NCI-H1105 (cell line): ENCODE results near the gene ACTR1A.
"Not testable (repeated sequence)": the region's sequence is repeated elsewhere in the genome, so short reads cannot be mapped to it uniquely, and the experiment has no call there.

Experiments
- DNase-seq: peaks from one replicate; lab custom pipeline; 2025; lab: John Stamatoyannopoulos, UW

Gene ACTR1A

GRCh38 chr10:102484021-102484420, 18.5 kb downstream of the ACTR1A start:
- DNase-seq = no peak

GRCh38 chr10:102480396-102480795, 22.1 kb downstream of the ACTR1A start:
- DNase-seq = no peak

GRCh38 chr10:102479651-102480050, 22.9 kb downstream of the ACTR1A start:
- no peak for DNase-seq

- no peak for DNase-seq
These were observed 25.9 kb downstream of the ACTR1A start for GRCh38 chr10:102476466-102477141.

GRCh38 chr10:102475451-102476040, 27.0 kb downstream of the ACTR1A start:
- DNase-seq = no peak

- DNase-seq = no peak
These were observed 28.8 kb downstream of the ACTR1A start for GRCh38 chr10:102473445-102474331.

GRCh38 chr10:102470579-102471546, 31.6 kb downstream of the ACTR1A start:
- no peak for DNase-seq

GRCh38 chr10:102468683-102469082, 33.8 kb downstream of the ACTR1A start:
- no peak for DNase-seq

- DNase-seq = no peak
These were observed 34.5 kb downstream of the ACTR1A start for GRCh38 chr10:102467971-102468438.

- no peak for DNase-seq
These were observed 35.2 kb downstream of the ACTR1A start for GRCh38 chr10:102467318-102467717.

GRCh38 chr10:102465466-102465865, 37.0 kb downstream of the ACTR1A start:
- DNase-seq = no peak

- no peak for DNase-seq
These were observed 38.5 kb downstream of the ACTR1A start for GRCh38 chr10:102463983-102464382.

- no peak for DNase-seq
These were observed 39.9 kb downstream of the ACTR1A start for GRCh38 chr10:102462512-102463054.

- DNase-seq = peak; percentile 78
These were observed 41.1 kb downstream of the ACTR1A start for GRCh38 chr10:102461187-102462054.

GRCh38 chr10:102460836-102461186, 41.7 kb downstream of the ACTR1A start:
- no peak for DNase-seq

- no peak for DNase-seq
These were observed 43.9 kb downstream of the ACTR1A start for GRCh38 chr10:102458656-102459055.

- no peak for DNase-seq
These were observed 44.8 kb downstream of the ACTR1A start for GRCh38 chr10:102457591-102458150.

GRCh38 chr10:102455893-102456471, 46.5 kb downstream of the ACTR1A start:
- DNase-seq = no peak

GRCh38 chr10:102454662-102455487, 47.6 kb downstream of the ACTR1A start:
- not testable (repeated sequence) for DNase-seq
